A673 (cell line): ENCODE data around the gene ELK4. TPM values are rescaled to one million over a fixed set of nuclear protein-coding genes. Genes with fewer than 3 reads are reported as not detected.

Experiments used
- BruUV-seq: library from RNA; stranded (reverse); fragments of 400-500 nt; replicated peaks from 2 replicates; lab custom pipeline; 2021; lab: Mats Ljungman, UMichigan
- CTCF ChIA-PET: fragments of 300-600 bp; sonication (Branson Sonifier 250); formaldehyde crosslinking; loops from one replicate; lab custom pipeline; 2022; ENCODE audit warnings: antibody characterized with exemption; lab: Charles Lee
- POLR2A ChIA-PET: fragments of 300-600 bp; sonication (Branson Sonifier 250); formaldehyde crosslinking; loops from one replicate; lab custom pipeline; 2022; ENCODE audit warnings: antibody characterized with exemption; ENCODE audit not compliant: low non-redundant PET; lab: Charles Lee
- DNase-seq: peaks from one replicate; pipeline ENCODE4 v3.0.0-alpha.2; 2015; ENCODE audit warnings: low spot score
- H3K27ac ChIP-seq: fragments of 200-600 bp; sonication (generic); 2 replicates; pipeline ENCODE4 v1.5.1; 2016; ENCODE audit warnings: mixed run types, low read depth, mild to moderate bottlenecking, mixed read lengths, antibody characterized with exemption, low read length; ENCODE audit not compliant: poor library complexity, severe bottlenecking
- H3K27me3 ChIP-seq: fragments of 200-600 bp; sonication (generic); replicated peaks from 2 replicates; pipeline ENCODE4 v1.6.1; 2017; ENCODE audit warnings: mixed run types, low read depth, mild to moderate bottlenecking, mixed read lengths, antibody characterized with exemption, low read length; ENCODE audit not compliant: insufficient read depth, poor library complexity
- H3K36me3 ChIP-seq: fragments of 200-600 bp; sonication (generic); 2 replicates; pipeline ENCODE4 v1.6.1; 2016; ENCODE audit warnings: mixed run types, mild to moderate bottlenecking, mixed read lengths, antibody characterized with exemption, low read length; ENCODE audit not compliant: insufficient read depth, poor library complexity, severe bottlenecking
- H3K4me1 ChIP-seq: fragments of 200-600 bp; sonication (generic); 2 replicates; pipeline ENCODE4 v1.6.1; 2017; ENCODE audit warnings: mixed run types, mild to moderate bottlenecking, mixed read lengths, antibody characterized with exemption, low read length; ENCODE audit not compliant: insufficient read depth, poor library complexity, severe bottlenecking
- H3K4me3 ChIP-seq: fragments of 200-600 bp; sonication (generic); 2 replicates; pipeline ENCODE4 v1.5.1; 2016; ENCODE audit warnings: low read depth, mixed run types, mild to moderate bottlenecking, mixed read lengths, low read length; ENCODE audit not compliant: poor library complexity, severe bottlenecking
- H3K9me3 ChIP-seq: fragments of 200-600 bp; sonication (generic); 2 replicates; pipeline ENCODE4 v1.6.1; 2016; ENCODE audit warnings: mixed run types, low read depth, mild to moderate bottlenecking, mixed read lengths, antibody characterized with exemption, low read length; ENCODE audit not compliant: poor library complexity, severe bottlenecking
- EZH2 ChIP-seq: fragments of 200-600 bp; sonication (generic); IDR thresholded peaks from 2 replicates; pipeline ENCODE4 v1.6.1; 2017; ENCODE audit warnings: borderline replicate concordance, low read depth, mild to moderate bottlenecking, mixed read lengths, antibody characterized with exemption, low read length; ENCODE audit not compliant: poor library complexity, severe bottlenecking
- intact Hi-C: fragments of 100-400 bp; cut with micrococcal nuclease; formaldehyde crosslinking; loops from one replicate; pipeline ENCODE4 v1.10.0; 2022; ENCODE audit not compliant: unreplicated experiment
- total RNA-seq: library from RNA; stranded (reverse); gene quantifications from 2 replicates; pipeline ENCODE4 v1.2.3, GENCODE V29; 2021
- TF ChIP-seq, protein P1 (sequence below): fragments of 300-800, 200-600 bp; sonication (generic); conservative IDR thresholded peaks from 2 replicates; pipeline ENCODE4 v1.5.1; 2017; ENCODE audit warnings: low read depth, mild to moderate bottlenecking, antibody characterized with exemption, low read length, moderate library complexity, mixed read lengths

The ELK4 gene
- total RNA-seq, 1 experiment from 2014 or later: 38.2 TPM

- TF ChIP-seq, protein P1, sequence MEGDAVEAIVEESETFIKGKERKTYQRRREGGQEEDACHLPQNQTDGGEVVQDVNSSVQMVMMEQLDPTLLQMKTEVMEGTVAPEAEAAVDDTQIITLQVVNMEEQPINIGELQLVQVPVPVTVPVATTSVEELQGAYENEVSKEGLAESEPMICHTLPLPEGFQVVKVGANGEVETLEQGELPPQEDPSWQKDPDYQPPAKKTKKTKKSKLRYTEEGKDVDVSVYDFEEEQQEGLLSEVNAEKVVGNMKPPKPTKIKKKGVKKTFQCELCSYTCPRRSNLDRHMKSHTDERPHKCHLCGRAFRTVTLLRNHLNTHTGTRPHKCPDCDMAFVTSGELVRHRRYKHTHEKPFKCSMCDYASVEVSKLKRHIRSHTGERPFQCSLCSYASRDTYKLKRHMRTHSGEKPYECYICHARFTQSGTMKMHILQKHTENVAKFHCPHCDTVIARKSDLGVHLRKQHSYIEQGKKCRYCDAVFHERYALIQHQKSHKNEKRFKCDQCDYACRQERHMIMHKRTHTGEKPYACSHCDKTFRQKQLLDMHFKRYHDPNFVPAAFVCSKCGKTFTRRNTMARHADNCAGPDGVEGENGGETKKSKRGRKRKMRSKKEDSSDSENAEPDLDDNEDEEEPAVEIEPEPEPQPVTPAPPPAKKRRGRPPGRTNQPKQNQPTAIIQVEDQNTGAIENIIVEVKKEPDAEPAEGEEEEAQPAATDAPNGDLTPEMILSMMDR: no peak
- TF ChIP-seq EZH2: no peak
- H3K4me3 ChIP-seq: no peak overlapping the region
- CTCF ChIA-PET: no interaction called here
- POLR2A ChIA-PET: no interaction called here
- no peaks in the 10 kb centered on the region for H3K4me1 ChIP-seq
- BruUV-seq: no TSS peak
- H3K36me3 ChIP-seq: no peaks in the 10 kb centered on the region
- no peaks in the 10 kb centered on the region for H3K9me3 ChIP-seq
- no peak for DNase-seq
- H3K27me3 ChIP-seq: peaks cover 90% of the 10 kb centered on the region
- intact Hi-C loops: no loop called here
- no peak overlapping the region for H3K27ac ChIP-seq
Measured at GRCh38 chr1:205570173-205570501, 61.7 kb downstream of the ELK4 start.

DNA sequence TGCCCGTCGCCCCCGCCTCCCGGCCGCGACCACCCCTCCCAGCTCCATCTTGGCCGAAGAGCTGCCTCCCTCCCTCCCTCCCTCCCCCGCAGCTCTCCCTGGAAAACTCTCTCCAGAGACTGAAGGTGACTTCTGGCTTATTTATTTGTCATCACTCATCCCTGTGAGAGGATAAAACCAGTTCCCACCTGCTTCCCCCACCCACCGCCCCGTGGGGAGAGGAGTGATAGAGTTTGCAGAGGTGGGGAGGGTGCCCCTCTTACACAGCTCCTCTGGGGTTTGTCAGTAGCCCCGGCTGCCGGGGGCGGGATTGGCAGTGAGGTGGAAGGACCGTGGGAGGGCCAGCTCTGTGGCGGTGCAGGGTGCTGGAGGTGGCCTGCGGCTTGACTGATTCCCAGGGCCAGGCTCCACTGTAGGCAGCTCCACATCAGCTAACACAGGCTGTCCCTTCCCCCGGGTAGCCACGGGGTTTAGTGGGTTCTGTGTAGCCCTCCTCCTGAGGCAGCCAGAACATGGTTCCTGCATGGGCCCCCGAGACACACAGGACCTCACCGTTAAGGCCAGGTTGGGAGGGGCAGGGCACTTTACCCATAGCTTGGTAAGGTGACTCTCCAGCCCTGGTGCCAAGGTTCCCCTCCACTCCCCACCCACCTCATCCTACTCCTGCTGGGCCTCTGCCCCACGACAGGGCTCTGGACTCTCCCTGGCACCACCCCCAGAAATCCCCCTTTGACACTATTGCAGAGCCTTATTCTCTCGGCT lies 62.2 kb downstream of the ELK4 start:
- ChIA-PET POLR2A (no interaction called here), CTCF (interaction anchor here (0.6 kb wide), 2 partner anchors 238 to 248 kb away, joined by 5 read pairs; no protein-coding TSS in a partner anchor)
- no TSS peak for BruUV-seq
- intact Hi-C loops: no loop called here
- no peak overlapping the region for H3K4me3 ChIP-seq
- H3K9me3 ChIP-seq: no peaks in the 10 kb centered on the region
- DNase-seq: no peak
- TF ChIP-seq, protein P1: no peak
- peak; percentile 59 for TF ChIP-seq EZH2
- H3K27ac ChIP-seq: no peak overlapping the region
- H3K4me1 ChIP-seq: no peaks in the 10 kb centered on the region
- H3K36me3 ChIP-seq: no peaks in the 10 kb centered on the region
- peaks cover 87% of the 10 kb centered on the region for H3K27me3 ChIP-seq

DNA sequence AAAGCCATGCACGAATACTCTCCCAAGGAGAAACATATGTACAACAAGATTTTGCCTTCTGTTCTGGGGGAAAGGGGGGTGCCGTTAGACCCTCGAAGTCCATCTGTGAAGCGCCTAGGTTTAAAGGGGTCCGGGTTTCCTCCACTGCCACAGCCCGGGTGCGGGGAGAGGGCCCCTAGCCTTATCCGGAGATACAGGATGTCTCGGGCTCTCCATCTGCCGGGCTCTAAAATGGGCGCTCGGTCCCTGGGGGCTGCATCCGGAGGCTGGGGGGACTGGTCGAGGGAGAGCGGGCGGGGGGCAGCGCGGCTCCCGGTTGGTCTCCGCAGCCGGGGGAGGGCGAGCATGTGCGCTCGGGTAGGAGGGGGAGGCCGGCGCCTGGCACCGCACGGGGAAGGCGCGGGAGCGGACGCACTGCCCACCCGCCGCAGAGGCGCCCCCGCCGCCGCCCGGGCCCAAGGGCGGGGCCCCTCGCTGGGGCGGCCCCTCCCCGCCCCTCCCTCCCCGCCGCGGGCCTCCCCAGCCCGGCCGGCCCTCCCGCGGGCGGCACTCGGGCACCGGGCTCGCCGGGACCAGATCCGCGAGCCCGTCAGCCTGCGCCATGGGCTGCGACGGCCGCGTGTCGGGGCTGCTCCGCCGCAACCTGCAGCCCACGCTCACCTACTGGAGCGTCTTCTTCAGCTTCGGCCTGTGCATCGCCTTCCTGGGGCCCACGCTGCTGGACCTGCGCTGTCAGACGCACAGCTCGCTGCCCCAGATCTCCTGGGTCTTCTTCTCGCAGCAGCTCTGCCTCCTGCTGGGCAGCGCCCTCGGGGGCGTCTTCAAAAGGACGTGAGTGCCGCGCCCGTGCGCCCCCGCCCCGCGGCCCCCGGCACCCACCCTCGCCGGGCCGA lies 63.1 kb downstream of the ELK4 start:
- H3K4me3 ChIP-seq: no peak overlapping the region
- H3K36me3 ChIP-seq: no peaks in the 10 kb centered on the region
- peaks cover 89% of the 10 kb centered on the region for H3K27me3 ChIP-seq
- CTCF ChIA-PET: interaction anchor here (0.6 kb wide), 2 partner anchors 238 to 248 kb away, joined by 5 read pairs; no protein-coding TSS in a partner anchor
- H3K9me3 ChIP-seq: no peaks in the 10 kb centered on the region
- intact Hi-C loops: no loop called here
- no peak for DNase-seq
- POLR2A ChIA-PET: no interaction called here
- H3K4me1 ChIP-seq: no peaks in the 10 kb centered on the region
- TF ChIP-seq, protein P1: no peak
- peak; percentile 75 for TF ChIP-seq EZH2
- no peak overlapping the region for H3K27ac ChIP-seq
- no TSS peak for BruUV-seq
